Measurements from ENCODE around the gene BCL2L13. TPM values are rescaled to one million over a fixed set of nuclear protein-coding genes. Genes with fewer than 3 reads are reported as not detected.

The BCL2L13 gene
- polyA plus RNA-seq, 1 donor (not counting 4 experiments of a cell fraction or from before 2014, with no cell fraction given) = 51.0 TPM

DNA sequence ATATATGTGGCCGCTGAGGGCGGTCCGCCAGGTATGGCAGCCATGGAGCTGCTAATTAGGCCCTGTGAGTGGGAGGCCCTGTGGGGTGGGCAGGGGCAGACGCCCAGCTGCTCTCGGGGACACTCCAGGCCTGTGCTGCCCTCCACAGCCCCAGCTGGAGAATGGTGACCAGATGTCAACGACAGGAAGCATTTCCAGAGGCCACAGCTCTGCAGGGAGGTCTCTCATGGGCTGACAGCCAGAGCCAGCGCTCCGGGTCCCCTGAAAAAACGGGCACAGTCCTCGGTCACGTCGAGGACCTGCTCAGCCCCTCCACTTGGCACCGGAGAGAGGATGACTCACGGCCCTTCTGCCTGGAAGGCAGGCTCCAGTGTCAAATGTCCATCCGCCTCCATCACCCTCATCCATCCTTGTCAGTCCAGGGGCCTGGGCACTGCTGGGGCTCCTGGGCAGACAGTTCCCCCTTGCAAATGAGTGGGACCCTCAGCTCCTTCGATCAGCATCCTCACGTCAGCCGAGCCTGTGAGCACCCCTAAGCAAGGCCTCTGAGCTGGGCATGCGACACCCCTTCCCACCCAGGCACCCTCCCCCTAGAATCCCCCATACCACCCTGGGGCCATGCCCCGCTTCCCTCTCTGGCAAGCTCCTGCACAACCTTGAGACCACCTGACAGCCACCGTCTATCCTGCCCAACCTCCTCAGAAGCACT is 133.8 kb downstream of the BCL2L13 start:
- H3K4me3 ChIP-seq (ENCODE audit: control insufficient read depth in 2 of 3, extremely low read depth in 1 of 3, insufficient read depth in 2 of 3, low read depth in 1 of 3, low read length in 3 of 3) = peak overlapping the region in 2 of 3 experiments; percentile 60 to 79
- peaks cover 13% of the 10 kb centered on the region for H3K79me2 ChIP-seq (ENCODE audit: control insufficient read depth, insufficient read depth, low read length)
- H3K36me3 ChIP-seq (ENCODE audit: control insufficient read depth in 2 of 2, extremely low read depth in 1 of 2, insufficient read depth in 2 of 2, low read length in 2 of 2) = no peaks in the 10 kb centered on the region
- peaks cover 13% of the 10 kb centered on the region for H3K4me1 ChIP-seq (ENCODE audit: control insufficient read depth, extremely low read depth, insufficient read depth, low read length)
- no peak overlapping the region for H2AFZ ChIP-seq (ENCODE audit: control insufficient read depth, low read length)
- no peaks in the 10 kb centered on the region for H3K9me1 ChIP-seq (ENCODE audit: control insufficient read depth, extremely low read depth, insufficient read depth, low read length)
- peaks cover 13% of the 10 kb centered on the region for H4K20me1 ChIP-seq (ENCODE audit: control insufficient read depth, extremely low read depth, insufficient read depth, low read length)
- H3K9me3 ChIP-seq (ENCODE audit: control insufficient read depth, low read depth, low read length) = no peaks in the 10 kb centered on the region
- no peak for FAIRE-seq
- no peak overlapping the region for H3K9ac ChIP-seq (ENCODE audit: control insufficient read depth, extremely low read depth, insufficient read depth, low read length)
- TF ChIP-seq, protein P1, sequence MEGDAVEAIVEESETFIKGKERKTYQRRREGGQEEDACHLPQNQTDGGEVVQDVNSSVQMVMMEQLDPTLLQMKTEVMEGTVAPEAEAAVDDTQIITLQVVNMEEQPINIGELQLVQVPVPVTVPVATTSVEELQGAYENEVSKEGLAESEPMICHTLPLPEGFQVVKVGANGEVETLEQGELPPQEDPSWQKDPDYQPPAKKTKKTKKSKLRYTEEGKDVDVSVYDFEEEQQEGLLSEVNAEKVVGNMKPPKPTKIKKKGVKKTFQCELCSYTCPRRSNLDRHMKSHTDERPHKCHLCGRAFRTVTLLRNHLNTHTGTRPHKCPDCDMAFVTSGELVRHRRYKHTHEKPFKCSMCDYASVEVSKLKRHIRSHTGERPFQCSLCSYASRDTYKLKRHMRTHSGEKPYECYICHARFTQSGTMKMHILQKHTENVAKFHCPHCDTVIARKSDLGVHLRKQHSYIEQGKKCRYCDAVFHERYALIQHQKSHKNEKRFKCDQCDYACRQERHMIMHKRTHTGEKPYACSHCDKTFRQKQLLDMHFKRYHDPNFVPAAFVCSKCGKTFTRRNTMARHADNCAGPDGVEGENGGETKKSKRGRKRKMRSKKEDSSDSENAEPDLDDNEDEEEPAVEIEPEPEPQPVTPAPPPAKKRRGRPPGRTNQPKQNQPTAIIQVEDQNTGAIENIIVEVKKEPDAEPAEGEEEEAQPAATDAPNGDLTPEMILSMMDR (optimal IDR thresholded peaks at IDR 0.05 in 1 of 3, IDR thresholded peaks at IDR 0.05 in 1 of 3, conservative IDR thresholded peaks at IDR 0.05 in 1 of 3; ENCODE audit: extremely low read depth in 1 of 3, insufficient read depth in 2 of 3, low read length in 3 of 3) = no peak
- no peak for TF ChIP-seq EZH2 (IDR thresholded peaks at IDR 0.05; ENCODE audit: low read length)
- H3K27ac ChIP-seq (ENCODE audit: control insufficient read depth, insufficient read depth, low read length) = no peak overlapping the region
- dilution Hi-C loops (cut with MboI; ENCODE audit: extremely low pct_ligation_motif_present, low sequenced_read_pairs) = no loop called here
- H3K4me2 ChIP-seq (ENCODE audit: control insufficient read depth, extremely low read depth, insufficient read depth, low read depth, low read length) = peak overlapping the region; percentile 97
- DNase-seq (ENCODE audit: low read depth, low spot score) = no peak
- H3K27me3 ChIP-seq (ENCODE audit: control insufficient read depth, extremely low read depth, insufficient read depth, low read length) = peaks cover 11% of the 10 kb centered on the region

- H3K9me1 ChIP-seq (ENCODE audit: control insufficient read depth, extremely low read depth, insufficient read depth, low read length) = no peaks in the 10 kb centered on the region
- peaks cover 13% of the 10 kb centered on the region for H3K4me1 ChIP-seq (ENCODE audit: control insufficient read depth, extremely low read depth, insufficient read depth, low read length)
- H3K79me2 ChIP-seq (ENCODE audit: control insufficient read depth, insufficient read depth, low read length) = peaks cover 11% of the 10 kb centered on the region
- H3K9me3 ChIP-seq (ENCODE audit: control insufficient read depth, low read depth, low read length) = no peaks in the 10 kb centered on the region
- FAIRE-seq = no peak
- H3K9ac ChIP-seq (ENCODE audit: control insufficient read depth, extremely low read depth, insufficient read depth, low read length) = peak overlapping the region; percentile 62
- peak overlapping the region; percentile 6 for H2AFZ ChIP-seq (ENCODE audit: control insufficient read depth, low read length)
- peak overlapping the region; percentile 60 to 79 (median 72) for H3K4me3 ChIP-seq (ENCODE audit: control insufficient read depth in 2 of 3, extremely low read depth in 1 of 3, insufficient read depth in 2 of 3, low read depth in 1 of 3, low read length in 3 of 3)
- H3K27me3 ChIP-seq (ENCODE audit: control insufficient read depth, extremely low read depth, insufficient read depth, low read length) = peaks cover 11% of the 10 kb centered on the region
- H3K27ac ChIP-seq (ENCODE audit: control insufficient read depth, insufficient read depth, low read length) = no peak overlapping the region
- TF ChIP-seq, protein P1 (optimal IDR thresholded peaks at IDR 0.05 in 1 of 3, IDR thresholded peaks at IDR 0.05 in 1 of 3, conservative IDR thresholded peaks at IDR 0.05 in 1 of 3; ENCODE audit: extremely low read depth in 1 of 3, insufficient read depth in 2 of 3, low read length in 3 of 3) = no peak
- peak overlapping the region; percentile 97 for H3K4me2 ChIP-seq (ENCODE audit: control insufficient read depth, extremely low read depth, insufficient read depth, low read depth, low read length)
- peaks cover 13% of the 10 kb centered on the region for H4K20me1 ChIP-seq (ENCODE audit: control insufficient read depth, extremely low read depth, insufficient read depth, low read length)
- H3K36me3 ChIP-seq (ENCODE audit: control insufficient read depth in 2 of 2, extremely low read depth in 1 of 2, insufficient read depth in 2 of 2, low read length in 2 of 2) = no peaks in the 10 kb centered on the region
- dilution Hi-C loops (cut with MboI; ENCODE audit: extremely low pct_ligation_motif_present, low sequenced_read_pairs) = no loop called here
- no peak for DNase-seq (ENCODE audit: low read depth, low spot score)
Measured at GRCh38 chr22:17772958-17773605, 134.5 kb downstream of the BCL2L13 start.
